Uterus (tissue), 2 donors: ENCODE results near the gene MRNIP.

Source experiments
- CTCF ChIP-seq, 4 experiments: fragments of 200-600 bp in 2 of 4; fragments of 450-650 bp in 2 of 4; sonication (generic) in 2 of 4; IDR thresholded peaks; one replicate each; pipeline ENCODE4 v1.5.1; 2016 to 2019; ENCODE audit warnings: antibody characterized with exemption in 4 of 4, mild to moderate bottlenecking in 2 of 4, moderate library complexity in 1 of 4
- POLR2A ChIP-seq, 2 donors: fragments of 450-650 bp; IDR thresholded peaks; one replicate each; pipeline ENCODE4 v1.6.1; 2016; ENCODE audit warnings: antibody characterized with exemption in 2 of 2, mild to moderate bottlenecking in 1 of 2, moderate library complexity in 1 of 2

- no peak for TF ChIP-seq CTCF (IDR thresholded peaks at IDR 0.05)
- no peak for TF ChIP-seq POLR2A (IDR thresholded peaks at IDR 0.05)
Measured at GRCh38 chr5:179834120-179834519, 24.5 kb downstream of the MRNIP start.
